Activated T-cell treated with anti-CD3 and anti-CD28 coated beads, Interleukin-2, amount 50 U/mL, for 24 hours (primary cell): ENCODE measurements around the gene TNFRSF18.

ENCODE experiments used
- DNase-seq: peaks from one replicate; pipeline ENCODE4 v3.0.0-alpha.2; 2020
- H3K27ac Mint-ChIP-seq: 2 replicates; pipeline ENCODE4 v1.8.0; 2020; ENCODE audit warnings: mild to moderate bottlenecking, mixed read lengths
- H3K27me3 Mint-ChIP-seq: 2 replicates; pipeline ENCODE4 v1.8.0; 2020; ENCODE audit warnings: mixed read lengths
- H3K36me3 Mint-ChIP-seq: 2 replicates; pipeline ENCODE4 v1.8.0; 2020; ENCODE audit warnings: low read depth, mixed read lengths
- H3K4me1 Mint-ChIP-seq: 2 replicates; pipeline ENCODE4 v1.8.0; 2020; ENCODE audit warnings: low read depth, mixed read lengths
- H3K4me3 Mint-ChIP-seq: 2 replicates; pipeline ENCODE4 v1.8.0; 2020; ENCODE audit warnings: mild to moderate bottlenecking, moderate library complexity, mixed read lengths
- H3K9me3 Mint-ChIP-seq: 2 replicates; pipeline ENCODE4 v1.8.0; 2020; ENCODE audit warnings: mixed read lengths

Gene TNFRSF18

GRCh38 chr1:1168451-1169411, 37.7 kb downstream of the TNFRSF18 start:
- Mint-ChIP-seq H3K4me3 (no peak overlapping the region), H3K27me3 (peaks cover 9% of the 10 kb centered on the region), H3K36me3 (no peaks in the 10 kb centered on the region), H3K4me1 (peaks cover 18% of the 10 kb centered on the region), H3K9me3 (no peaks in the 10 kb centered on the region), H3K27ac (no peak overlapping the region)
- DNase-seq, result no peak

DNA sequence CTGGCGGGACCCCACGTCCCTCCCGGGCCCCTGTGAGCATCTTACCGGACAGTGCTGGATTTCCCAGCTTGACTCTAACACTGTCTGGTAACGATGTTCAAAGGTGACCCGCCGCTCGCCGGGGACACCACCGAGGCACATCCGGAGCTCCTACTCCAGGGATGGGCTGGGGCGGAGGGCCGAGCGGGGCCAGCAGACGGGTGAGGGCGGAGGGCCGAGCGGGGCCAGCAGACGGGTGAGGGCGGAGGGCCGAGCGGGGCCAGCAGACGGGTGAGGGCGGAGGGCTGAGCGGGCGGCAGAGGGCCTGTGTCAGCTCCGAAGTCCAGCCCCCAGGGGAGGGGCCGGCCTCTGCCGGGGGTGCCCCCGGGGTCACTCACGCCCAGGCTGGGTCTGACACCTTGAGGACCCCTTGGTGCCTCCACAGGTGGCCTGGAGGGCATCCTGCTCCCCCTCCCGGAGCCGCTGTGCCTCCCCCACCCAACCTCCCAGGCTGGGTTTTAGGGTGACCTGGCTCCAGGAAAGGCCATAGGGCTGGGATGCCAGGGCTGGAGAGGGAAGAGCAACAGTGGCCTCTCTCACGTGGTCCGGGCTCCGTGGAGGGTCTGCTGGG, 38.4 kb downstream of the TNFRSF18 start:
- Mint-ChIP-seq H3K27me3 (peaks cover 9% of the 10 kb centered on the region), H3K9me3 (no peaks in the 10 kb centered on the region), H3K4me1 (peaks cover 13% of the 10 kb centered on the region), H3K4me3 (no peak overlapping the region), H3K36me3 (no peaks in the 10 kb centered on the region), H3K27ac (no peak overlapping the region)
- DNase-seq, result no peak

GRCh38 chr1:1167398-1167821, 39.0 kb downstream of the TNFRSF18 start:
- no peak overlapping the region for H3K4me3 Mint-ChIP-seq
- no peak overlapping the region for H3K27ac Mint-ChIP-seq
- peaks cover 9% of the 10 kb centered on the region for H3K27me3 Mint-ChIP-seq
- H3K36me3 Mint-ChIP-seq, result no peaks in the 10 kb centered on the region
- DNase-seq, result no peak
- H3K4me1 Mint-ChIP-seq, result peaks cover 12% of the 10 kb centered on the region
- H3K9me3 Mint-ChIP-seq, result no peaks in the 10 kb centered on the region

GRCh38 chr1:1166642-1167397, 39.6 kb downstream of the TNFRSF18 start:
- Mint-ChIP-seq H3K4me3 (no peak overlapping the region), H3K27ac (no peak overlapping the region), H3K4me1 (peaks cover 6% of the 10 kb centered on the region), H3K27me3 (peaks cover 5% of the 10 kb centered on the region), H3K36me3 (no peaks in the 10 kb centered on the region), H3K9me3 (no peaks in the 10 kb centered on the region)
- no peak for DNase-seq

DNA sequence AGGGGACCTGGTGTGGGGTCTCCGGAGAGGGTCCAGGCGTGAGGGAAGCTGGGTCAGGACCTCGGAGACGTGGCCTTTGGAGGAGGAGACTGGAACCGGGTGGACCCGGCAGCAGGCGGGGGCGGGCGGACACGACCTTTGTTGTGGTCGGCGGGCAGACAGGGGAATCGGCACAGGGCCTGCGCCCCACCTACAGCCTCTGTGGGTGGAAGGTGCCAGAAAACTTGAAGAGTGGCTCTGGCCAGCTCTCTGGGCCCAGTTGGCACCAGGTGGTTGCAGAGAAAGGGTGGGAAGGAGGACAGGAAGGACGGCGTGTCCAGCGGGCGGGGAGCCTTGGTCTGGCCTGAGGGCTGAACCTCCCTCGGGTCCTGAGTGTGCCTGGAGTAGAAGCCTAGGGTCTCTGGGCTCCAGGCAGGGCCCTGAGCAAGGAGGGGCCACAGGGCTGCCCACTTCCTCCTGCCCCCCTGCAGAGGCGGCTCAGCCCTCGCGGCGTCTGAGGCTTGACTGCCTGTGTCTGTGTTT, 40.4 kb downstream of the TNFRSF18 start:
- no peaks in the 10 kb centered on the region for H3K36me3 Mint-ChIP-seq
- no peak for DNase-seq
- peaks cover 5% of the 10 kb centered on the region for H3K27me3 Mint-ChIP-seq
- no peaks in the 10 kb centered on the region for H3K9me3 Mint-ChIP-seq
- no peak overlapping the region for H3K27ac Mint-ChIP-seq
- peaks cover 6% of the 10 kb centered on the region for H3K4me1 Mint-ChIP-seq
- no peak overlapping the region for H3K4me3 Mint-ChIP-seq

DNA sequence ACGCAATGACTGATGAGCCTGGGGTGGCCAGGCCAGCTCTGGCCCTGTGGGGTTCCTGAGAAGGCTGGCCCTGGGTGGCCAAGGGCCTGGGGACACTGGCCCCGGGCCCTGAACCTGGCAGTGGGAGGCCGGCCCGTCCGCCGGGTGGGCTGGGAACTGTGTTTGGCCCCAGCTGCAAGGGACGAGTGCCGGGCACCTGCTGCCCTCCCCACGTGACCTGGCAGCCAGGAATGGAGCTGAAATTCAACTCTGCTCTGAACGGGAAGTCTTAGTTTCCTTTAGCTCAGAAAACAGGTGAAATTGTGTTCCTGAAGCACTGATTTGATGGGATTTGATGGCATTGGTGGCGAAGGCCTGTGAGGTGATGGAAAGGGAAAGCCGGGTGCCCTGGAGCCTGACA, 40.9 kb downstream of the TNFRSF18 start:
- peaks cover 5% of the 10 kb centered on the region for H3K27me3 Mint-ChIP-seq
- no peak for DNase-seq
- H3K4me3 Mint-ChIP-seq, result no peak overlapping the region
- H3K36me3 Mint-ChIP-seq, result no peaks in the 10 kb centered on the region
- no peaks in the 10 kb centered on the region for H3K9me3 Mint-ChIP-seq
- H3K27ac Mint-ChIP-seq, result no peak overlapping the region
- peaks cover 6% of the 10 kb centered on the region for H3K4me1 Mint-ChIP-seq

- Mint-ChIP-seq H3K27me3 (peaks cover 1% of the 10 kb centered on the region), H3K27ac (no peak overlapping the region), H3K36me3 (no peaks in the 10 kb centered on the region), H3K4me1 (peaks cover 2% of the 10 kb centered on the region), H3K4me3 (no peak overlapping the region), H3K9me3 (no peaks in the 10 kb centered on the region)
- no peak for DNase-seq
Observed at GRCh38 chr1:1164701-1165451, 41.5 kb downstream of the TNFRSF18 start.

- Mint-ChIP-seq H3K27ac (no peak overlapping the region), H3K4me1 (no peaks in the 10 kb centered on the region), H3K4me3 (no peak overlapping the region), H3K9me3 (no peaks in the 10 kb centered on the region), H3K36me3 (no peaks in the 10 kb centered on the region), H3K27me3 (no peaks in the 10 kb centered on the region)
- DNase-seq, result no peak
Observed at GRCh38 chr1:1164361-1164700, 42.1 kb downstream of the TNFRSF18 start.

DNA sequence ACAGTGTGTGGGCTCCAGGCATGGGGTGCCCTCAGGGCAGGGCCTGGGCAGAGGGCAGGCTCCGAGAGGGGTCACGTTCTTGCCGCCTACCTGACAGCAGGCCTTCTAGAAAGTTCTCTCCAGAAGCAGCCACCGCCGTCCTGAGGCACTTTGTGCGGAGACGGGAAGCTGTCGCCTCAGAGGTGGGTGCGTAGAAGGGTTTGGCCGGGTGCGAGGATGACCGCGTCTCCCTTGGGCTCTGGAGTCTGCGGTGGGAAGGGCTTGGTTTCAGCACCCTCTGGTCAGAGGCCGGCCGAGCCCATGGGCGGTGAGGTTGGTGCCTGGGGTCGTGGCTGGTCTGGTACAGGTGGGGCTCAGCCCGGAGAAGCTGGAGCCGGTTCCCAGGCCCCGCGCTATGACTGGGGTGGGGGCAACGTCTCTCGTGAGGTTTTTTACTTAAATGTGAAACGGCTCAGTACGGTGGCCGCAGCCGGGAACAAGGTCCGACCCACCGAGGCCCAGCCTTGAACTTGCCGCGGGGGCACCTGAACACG, 42.8 kb downstream of the TNFRSF18 start:
- H3K27me3 Mint-ChIP-seq, result no peaks in the 10 kb centered on the region
- H3K9me3 Mint-ChIP-seq, result no peaks in the 10 kb centered on the region
- no peaks in the 10 kb centered on the region for H3K36me3 Mint-ChIP-seq
- H3K27ac Mint-ChIP-seq, result no peak overlapping the region
- DNase-seq, result no peak
- no peak overlapping the region for H3K4me3 Mint-ChIP-seq
- H3K4me1 Mint-ChIP-seq, result no peaks in the 10 kb centered on the region

GRCh38 chr1:1162597-1163537, 43.5 kb downstream of the TNFRSF18 start:
- Mint-ChIP-seq H3K4me3 (no peak overlapping the region), H3K4me1 (no peaks in the 10 kb centered on the region), H3K36me3 (no peaks in the 10 kb centered on the region), H3K9me3 (no peaks in the 10 kb centered on the region), H3K27me3 (no peaks in the 10 kb centered on the region), H3K27ac (no peak overlapping the region)
- DNase-seq, result no peak

- no peak for DNase-seq
- H3K36me3 Mint-ChIP-seq, result no peaks in the 10 kb centered on the region
- H3K4me3 Mint-ChIP-seq, result no peak overlapping the region
- H3K27me3 Mint-ChIP-seq, result no peaks in the 10 kb centered on the region
- no peaks in the 10 kb centered on the region for H3K9me3 Mint-ChIP-seq
- no peaks in the 10 kb centered on the region for H3K4me1 Mint-ChIP-seq
- no peak overlapping the region for H3K27ac Mint-ChIP-seq
Observed at GRCh38 chr1:1161683-1162079, 44.7 kb downstream of the TNFRSF18 start.

GRCh38 chr1:1161078-1161682, 45.2 kb downstream of the TNFRSF18 start:
- H3K4me1 Mint-ChIP-seq, result no peaks in the 10 kb centered on the region
- H3K27ac Mint-ChIP-seq, result no peak overlapping the region
- DNase-seq, result no peak
- H3K4me3 Mint-ChIP-seq, result no peak overlapping the region
- H3K9me3 Mint-ChIP-seq, result no peaks in the 10 kb centered on the region
- no peaks in the 10 kb centered on the region for H3K36me3 Mint-ChIP-seq
- no peaks in the 10 kb centered on the region for H3K27me3 Mint-ChIP-seq
